Endothelial cell of umbilical vein (primary cell): ENCODE measurements around the gene PARD3B. TPM values are rescaled to one million over a fixed set of nuclear protein-coding genes. Genes with fewer than 3 reads are reported as not detected.

Experiments
- BruUV-seq: library from RNA; stranded (reverse); fragments of 400-500 nt; replicated peaks from 2 replicates; lab custom pipeline; 2021; lab: Mats Ljungman, UMichigan
- CTCF ChIA-PET: fragments of 300-600, 350-600 bp; sonication (Branson Sonifier 250); formaldehyde crosslinking; loops from one replicate; lab custom pipeline; 2021; ENCODE audit warnings: antibody characterized with exemption, inconsistent platforms; lab: Charles Lee
- POLR2A ChIA-PET: fragments of 300-600, 350-600 bp; sonication (Branson Sonifier 250); formaldehyde crosslinking; loops from one replicate; lab custom pipeline; 2021; ENCODE audit warnings: antibody characterized with exemption, inconsistent platforms; lab: Charles Lee
- DNase-seq: peaks from one replicate; pipeline ENCODE4 v3.0.0-alpha.2; 2011; ENCODE audit warnings: low read depth, low spot score
- FAIRE-seq: peaks from 2 replicates; lab custom pipeline; 2011; peaks lifted over from hg19 to GRCh38; lab: Jason Lieb, UNC
- H2AFZ ChIP-seq: 2 replicates; pipeline ENCODE4 v1.6.0; 2012; ENCODE audit warnings: low read depth, low read length, control low read depth, inconsistent platforms
- H3K27ac ChIP-seq: 2 replicates; pipeline ENCODE4 v1.5.1; 2011; ENCODE audit warnings: low read depth, mild to moderate bottlenecking, control low read depth, low read length, moderate library complexity; ENCODE audit not compliant: insufficient read depth
- H3K27me3 ChIP-seq, 2 experiments: 2 replicates each; pipeline versions ENCODE4 v1.6.0 to v1.6.1; 2011; ENCODE audit warnings: low read length in 2 of 2, mixed read lengths in 1 of 2; ENCODE audit not compliant: control insufficient read depth in 2 of 2, insufficient read depth in 2 of 2
- H3K36me3 ChIP-seq, 2 experiments: 2 replicates in 1 of 2; 3 replicates in 1 of 2; pipeline ENCODE4 v1.5.1; 2011; ENCODE audit warnings: low read length in 2 of 2, mild to moderate bottlenecking in 1 of 2, moderate library complexity in 1 of 2; ENCODE audit not compliant: control insufficient read depth in 2 of 2, insufficient read depth in 2 of 2; ENCODE audit errors: extremely low read depth in 1 of 2
- H3K4me1 ChIP-seq: 3 replicates; pipeline ENCODE4 v1.5.1; 2011; ENCODE audit warnings: mild to moderate bottlenecking, low read length; ENCODE audit not compliant: control insufficient read depth, insufficient read depth; ENCODE audit errors: extremely low read depth
- H3K4me2 ChIP-seq: 2 replicates; pipeline ENCODE4 v1.6.1; 2011; ENCODE audit warnings: low read length, control low read depth, mixed read lengths; ENCODE audit not compliant: insufficient read depth
- H3K4me3 ChIP-seq, 3 experiments: fragments of 200-600 bp in 1 of 3; sonication (generic), shearing (Covaris generic) in 1 of 3; replicated peaks in 1 of 3; 2 replicates each; pipeline ENCODE4 v1.5.1; 2011 to 2016; ENCODE audit warnings: control low read depth in 3 of 3, low read length in 3 of 3, mild to moderate bottlenecking in 2 of 3, inconsistent platforms in 1 of 3, low read depth in 1 of 3, moderate library complexity in 1 of 3; ENCODE audit not compliant: insufficient read depth in 1 of 3
- H3K79me2 ChIP-seq: 2 replicates; pipeline ENCODE4 v1.6.0; 2012; ENCODE audit warnings: low read length, inconsistent platforms; ENCODE audit not compliant: control insufficient read depth, insufficient read depth
- H3K9ac ChIP-seq: replicated peaks from 2 replicates; pipeline ENCODE3; 2011; ENCODE audit warnings: low read length, control low read depth; ENCODE audit not compliant: insufficient read depth; ENCODE audit errors: extremely low read depth
- H3K9me1 ChIP-seq: replicated peaks from 3 replicates; pipeline ENCODE4 v1.6.0; 2011; ENCODE audit warnings: mild to moderate bottlenecking, low read length; ENCODE audit not compliant: control insufficient read depth, insufficient read depth; ENCODE audit errors: extremely low read depth
- H3K9me3 ChIP-seq: replicated peaks from 2 replicates; pipeline ENCODE4 v1.5.1; 2012; ENCODE audit warnings: low read length, inconsistent platforms; ENCODE audit not compliant: control insufficient read depth, insufficient read depth
- H4K20me1 ChIP-seq: replicated peaks from 2 replicates; pipeline ENCODE3; 2011; ENCODE audit warnings: mild to moderate bottlenecking, low read length; ENCODE audit not compliant: control insufficient read depth, insufficient read depth; ENCODE audit errors: extremely low read depth
- CTCF ChIP-seq, 2 donors: IDR thresholded peaks; 1 replicate in 1 of 2; 2 replicates in 1 of 2; pipeline ENCODE4 v1.5.1; 2011; ENCODE audit warnings: low read length in 2 of 2, mild to moderate bottlenecking in 2 of 2, moderate library complexity in 2 of 2, control low read depth in 1 of 2, inconsistent platforms in 1 of 2, low read depth in 1 of 2; ENCODE audit not compliant: insufficient read depth in 1 of 2; ENCODE audit errors: extremely low read depth in 1 of 2
- EZH2 ChIP-seq: IDR thresholded peaks from 2 replicates; pipeline ENCODE4 v1.6.1; 2012; ENCODE audit warnings: borderline replicate concordance, low read depth, mild to moderate bottlenecking, moderate library complexity, low read length, inconsistent platforms; ENCODE audit not compliant: severe bottlenecking
- FOS ChIP-seq: IDR thresholded peaks from 2 replicates; pipeline ENCODE4 v1.6.1; 2011; ENCODE audit warnings: mild to moderate bottlenecking, low read length, moderate library complexity, borderline replicate concordance; ENCODE audit not compliant: insufficient read depth
- GATA2 ChIP-seq: IDR thresholded peaks from 2 replicates; pipeline ENCODE4 v1.7.0; 2011; ENCODE audit warnings: low read depth, mild to moderate bottlenecking, moderate library complexity, mixed read lengths, low read length; ENCODE audit not compliant: insufficient read length, insufficient read depth
- JUN ChIP-seq: IDR thresholded peaks from 2 replicates; pipeline ENCODE4 v1.6.1; 2011; ENCODE audit warnings: borderline replicate concordance, low read depth; ENCODE audit not compliant: insufficient read length, insufficient read depth
- MYC ChIP-seq: IDR thresholded peaks from one replicate; pipeline ENCODE4 v1.6.1; 2011; ENCODE audit warnings: mild to moderate bottlenecking, low read depth, low read length
- POLR2A ChIP-seq: IDR thresholded peaks from 2 replicates; pipeline ENCODE4 v1.6.1; 2012; ENCODE audit warnings: low read depth, mild to moderate bottlenecking, control low read depth, low read length
- POLR2AphosphoS5 ChIP-seq: IDR thresholded peaks from 2 replicates; pipeline ENCODE4 v1.6.1; 2012; ENCODE audit warnings: low read depth, mild to moderate bottlenecking, control low read depth, low read length, moderate library complexity; ENCODE audit not compliant: insufficient read depth
- dilution Hi-C: fragments of 300-500 bp; cut with MboI; formaldehyde crosslinking; loops from one replicate; pipeline ENCODE4 v1.15.0; 2019; ENCODE audit warnings: low sequenced_read_pairs; ENCODE audit not compliant: extremely low pct_ligation_motif_present
- intact Hi-C: fragments of 100-400 bp; cut with micrococcal nuclease; formaldehyde crosslinking; loops from one replicate; pipeline ENCODE4 v1.10.0; 2022
- polyA plus RNA-seq, 4 experiments: library from polyadenylated mRNA; depleted of rRNA in 3 of 4; stranded (reverse) in 3 of 4; unstranded in 1 of 4; fragments of >200 nt; gene quantifications; 2 replicates each; pipeline versions ENCODE4 v1.2.1 to v1.2.3, GENCODE V29; 2011 to 2012; ENCODE audit warnings: missing spikeins in 1 of 4
- total RNA-seq: library from RNA; stranded (reverse); gene quantifications from 2 replicates; pipeline ENCODE4 v1.2.3, GENCODE V29; 2021
- TF ChIP-seq, protein P1 (sequence below): IDR thresholded peaks from 2 replicates; pipeline ENCODE4 v1.6.1; 2011; ENCODE audit not compliant: insufficient read depth, insufficient read length

PARD3B gene
- total and polyA plus RNA-seq, 2 donors (not counting 3 experiments of a cell fraction or from before 2014, with no cell fraction given) = 2.2 to 30.9 TPM

GRCh38 chr2:204971206-204971907 lies 426.1 kb downstream of the PARD3B start:
- H3K4me1 ChIP-seq = no peaks in the 10 kb centered on the region
- ChIA-PET POLR2A (interaction anchor here (0.7 kb wide), 1 partner anchor 710 kb away, joined by 9 read pairs; no protein-coding TSS in a partner anchor), CTCF (interaction anchor here (1.0 to 1.6 kb wide), 4 partner anchors 12 to 41 kb away, joined by 3 to 6 read pairs (median 3); no protein-coding TSS in a partner anchor)
- BruUV-seq = no TSS peak
- dilution Hi-C loops = no loop called here
- no peaks in the 10 kb centered on the region for H4K20me1 ChIP-seq
- no peaks in the 10 kb centered on the region for H3K9me3 ChIP-seq
- no peak overlapping the region for H3K4me3 ChIP-seq
- no peak overlapping the region for H3K27ac ChIP-seq
- H3K9me1 ChIP-seq = no peaks in the 10 kb centered on the region
- H3K9ac ChIP-seq = no peak overlapping the region
- no peak for TF ChIP-seq GATA2
- TF ChIP-seq JUN = no peak
- TF ChIP-seq, protein P1, sequence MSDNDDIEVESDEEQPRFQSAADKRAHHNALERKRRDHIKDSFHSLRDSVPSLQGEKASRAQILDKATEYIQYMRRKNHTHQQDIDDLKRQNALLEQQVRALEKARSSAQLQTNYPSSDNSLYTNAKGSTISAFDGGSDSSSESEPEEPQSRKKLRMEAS = no peak
- no peak for TF ChIP-seq POLR2AphosphoS5
- no peak for TF ChIP-seq FOS
- no peak for TF ChIP-seq POLR2A
- TF ChIP-seq CTCF (IDR thresholded peaks at IDR 0.05; ENCODE audit: extremely low read depth in 1 of 2, insufficient read depth in 1 of 2, low read depth in 1 of 2, low read length in 2 of 2) = no peak
- TF ChIP-seq EZH2 = no peak
- no peak for TF ChIP-seq MYC
- H3K27me3 ChIP-seq = no peaks in the 10 kb centered on the region
- no peak overlapping the region for H3K4me2 ChIP-seq
- no peak overlapping the region for H2AFZ ChIP-seq
- no peaks in the 10 kb centered on the region for H3K36me3 ChIP-seq
- no peaks in the 10 kb centered on the region for H3K79me2 ChIP-seq
- DNase-seq = peak; percentile 55
- intact Hi-C loops = no loop called here
- FAIRE-seq = no peak
